Stimulated activated CD8-positive, alpha-beta memory T cell treated with anti-CD3 and anti-CD28 coated beads, Interleukin-7, amount 100 ng/mL, for 4 hours (primary cell): ENCODE data around the gene SPRTN.

Experiments used
- DNase-seq, 2 donors: peaks; one replicate each; pipeline ENCODE4 v3.0.0-alpha.2; 2020; ENCODE audit warnings: low read depth in 2 of 2

The SPRTN gene

DNA sequence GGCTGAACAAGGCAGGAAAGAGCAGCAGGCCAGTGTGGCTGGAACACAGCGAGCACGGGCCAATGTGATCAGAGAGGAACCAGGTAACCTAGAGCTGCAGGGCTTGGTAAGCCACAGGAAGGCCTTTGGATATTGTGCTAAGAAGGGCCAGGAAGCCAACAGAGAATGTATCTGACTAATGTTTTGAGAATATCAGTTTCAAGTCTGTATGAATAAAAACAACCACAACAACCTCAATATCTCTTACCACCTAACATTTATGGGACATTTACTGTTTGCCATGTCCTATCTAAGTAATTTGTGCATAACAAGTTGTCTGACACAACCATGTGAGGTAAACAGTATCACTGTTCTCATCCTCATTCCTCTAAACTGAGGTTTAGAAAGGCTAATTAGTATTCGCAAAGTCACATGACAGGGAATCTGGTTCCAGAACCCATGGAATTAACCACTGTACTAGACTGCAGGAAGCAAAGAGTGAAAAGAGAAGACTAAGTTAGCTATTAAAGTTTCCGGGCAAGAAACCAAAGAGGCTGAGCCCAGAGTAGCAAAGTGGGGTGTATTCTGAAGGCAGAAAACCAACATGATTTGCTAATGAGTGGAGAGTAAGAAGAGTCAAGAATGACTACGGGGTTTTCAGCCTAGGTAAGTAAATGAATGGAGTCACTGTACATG is 38.9 kb downstream of the SPRTN start:
- no peak for DNase-seq

DNA sequence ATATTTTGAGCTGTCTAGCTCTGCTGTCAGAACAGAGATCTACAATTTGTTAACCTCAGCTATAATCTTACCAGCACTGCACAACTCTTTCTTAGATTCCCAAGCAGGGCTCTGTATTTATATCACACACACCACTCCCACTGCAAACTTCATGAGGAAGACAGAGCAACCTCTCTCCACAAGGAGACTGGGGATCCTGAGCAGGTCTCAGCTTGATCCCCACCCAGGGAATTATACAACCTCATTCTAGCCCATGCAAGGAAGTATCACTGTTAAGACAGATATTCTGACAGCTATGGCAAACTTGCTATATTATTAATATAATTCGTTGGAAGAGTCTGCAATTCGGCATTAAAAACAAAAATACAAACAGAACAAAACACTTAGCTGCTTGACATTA is 43.6 kb downstream of the SPRTN start:
- no peak for DNase-seq

DNA sequence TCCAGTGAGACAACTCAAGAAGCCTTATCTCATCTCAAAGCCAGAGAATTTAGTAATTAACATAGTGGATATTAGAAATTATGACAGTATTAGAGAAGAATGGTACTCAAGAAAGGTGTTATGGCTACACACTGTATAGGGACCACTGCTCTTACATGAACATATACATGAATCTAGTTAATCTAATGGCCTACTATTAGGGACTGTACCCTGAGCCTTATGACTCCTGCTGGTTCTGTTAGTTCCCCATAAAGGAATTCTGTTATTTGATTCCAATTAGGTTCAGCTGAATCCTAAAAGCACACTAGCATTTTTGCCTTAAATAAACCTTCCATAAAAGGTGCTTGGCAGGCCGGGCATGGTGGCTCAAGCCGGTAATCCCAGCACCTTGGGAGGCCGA is 44.3 kb downstream of the SPRTN start:
- no peak for DNase-seq

DNA sequence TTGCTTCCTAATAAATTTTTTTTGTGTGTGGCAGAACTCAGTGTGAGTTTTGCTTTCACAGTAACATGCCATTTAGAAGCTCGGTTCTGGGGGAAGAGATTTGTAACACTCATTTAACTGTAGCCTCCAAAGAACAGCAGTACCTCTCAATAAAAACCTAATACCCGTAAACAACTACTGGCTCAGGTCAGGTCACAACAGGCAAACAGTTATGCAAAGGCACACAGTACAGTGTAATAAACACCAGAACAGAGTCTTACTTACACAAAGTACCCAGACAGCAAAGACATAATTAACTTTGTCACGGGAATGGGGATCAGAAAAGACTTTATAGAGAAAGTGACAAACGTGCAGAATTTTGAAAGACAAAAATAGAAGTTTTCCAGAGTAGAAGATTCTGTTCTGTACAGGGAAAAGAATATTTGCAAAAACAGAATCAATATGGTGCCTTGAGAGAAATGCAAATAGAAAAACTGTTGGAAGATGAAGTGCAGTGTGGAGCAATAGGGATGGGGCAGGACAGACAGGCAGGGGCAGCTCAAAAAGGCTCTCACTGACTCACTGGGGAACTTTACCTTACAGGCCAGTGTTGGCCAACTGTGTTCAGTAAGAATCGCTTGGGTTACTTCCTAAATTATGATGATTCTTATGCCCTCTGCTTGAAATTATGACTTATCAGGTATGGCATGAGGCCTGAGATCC is 45.2 kb downstream of the SPRTN start:
- DNase-seq: no peak

DNA sequence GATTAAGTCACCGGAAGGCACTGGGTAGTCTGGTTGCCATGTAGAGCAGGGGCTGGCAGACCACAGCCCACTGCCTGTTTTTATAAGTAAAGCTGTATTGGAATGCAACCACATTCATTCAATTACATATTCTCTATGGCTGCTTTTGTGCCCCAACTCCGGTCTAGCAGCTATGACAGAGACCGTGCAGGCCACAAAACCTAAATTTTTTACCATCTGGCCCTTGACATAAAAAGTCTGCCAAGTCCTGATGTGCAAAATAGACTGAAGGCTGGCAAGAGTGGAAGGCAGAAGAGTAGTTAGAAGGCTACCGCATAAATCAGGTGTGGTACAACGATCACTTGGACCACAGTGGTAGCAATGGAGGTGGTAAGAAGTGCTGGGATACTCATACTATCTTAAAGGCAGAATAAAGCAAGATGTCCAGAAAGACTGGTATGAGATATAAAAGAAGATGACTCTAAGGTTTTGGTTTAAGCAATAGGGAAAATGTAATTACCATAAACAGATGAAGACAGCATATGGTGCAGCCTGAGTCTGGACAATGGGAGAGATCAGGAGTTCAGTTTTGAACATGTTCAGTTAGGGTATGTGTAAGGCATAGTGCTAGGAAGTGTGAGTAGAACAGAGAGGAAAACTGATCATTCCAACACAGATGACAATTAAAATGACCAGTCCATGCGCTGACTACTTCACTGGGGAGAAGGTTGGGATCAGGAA is 46.8 kb downstream of the SPRTN start:
- no peak for DNase-seq

DNA sequence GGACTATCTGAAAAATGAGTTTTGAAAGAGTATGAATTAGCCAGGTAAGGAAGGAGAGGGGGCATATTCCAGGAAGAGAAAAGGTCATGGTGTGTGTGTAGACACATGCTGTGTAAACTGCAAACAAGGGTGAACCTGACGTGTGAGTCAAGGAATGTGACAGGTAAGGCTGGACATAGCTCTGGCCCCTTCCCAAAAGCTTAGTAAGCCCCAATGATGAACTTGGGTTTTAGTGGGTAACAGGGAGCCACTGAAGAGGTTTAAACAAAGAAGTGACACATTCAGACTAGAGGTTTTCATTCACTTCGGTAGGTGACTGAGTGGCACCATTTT is 47.3 kb downstream of the SPRTN start:
- no peak for DNase-seq

DNA sequence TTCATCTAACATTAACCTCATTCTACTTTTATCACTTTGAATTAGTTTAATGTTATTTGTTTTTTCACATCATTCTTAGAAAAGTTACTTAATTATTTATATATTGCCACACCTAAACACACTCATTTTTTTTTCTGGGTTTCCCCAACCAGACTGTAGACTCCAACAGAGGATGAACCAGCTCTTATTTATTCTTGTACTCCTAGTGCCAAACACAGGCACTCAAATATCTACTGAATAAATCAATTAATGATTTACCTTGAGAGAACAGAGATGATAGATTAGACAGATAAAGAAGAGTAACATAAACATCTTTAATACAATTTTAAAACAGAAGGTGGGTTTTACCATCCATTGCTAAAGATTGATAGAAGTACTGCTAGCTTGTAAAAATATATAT is 48.4 kb downstream of the SPRTN start:
- DNase-seq: no peak

DNA sequence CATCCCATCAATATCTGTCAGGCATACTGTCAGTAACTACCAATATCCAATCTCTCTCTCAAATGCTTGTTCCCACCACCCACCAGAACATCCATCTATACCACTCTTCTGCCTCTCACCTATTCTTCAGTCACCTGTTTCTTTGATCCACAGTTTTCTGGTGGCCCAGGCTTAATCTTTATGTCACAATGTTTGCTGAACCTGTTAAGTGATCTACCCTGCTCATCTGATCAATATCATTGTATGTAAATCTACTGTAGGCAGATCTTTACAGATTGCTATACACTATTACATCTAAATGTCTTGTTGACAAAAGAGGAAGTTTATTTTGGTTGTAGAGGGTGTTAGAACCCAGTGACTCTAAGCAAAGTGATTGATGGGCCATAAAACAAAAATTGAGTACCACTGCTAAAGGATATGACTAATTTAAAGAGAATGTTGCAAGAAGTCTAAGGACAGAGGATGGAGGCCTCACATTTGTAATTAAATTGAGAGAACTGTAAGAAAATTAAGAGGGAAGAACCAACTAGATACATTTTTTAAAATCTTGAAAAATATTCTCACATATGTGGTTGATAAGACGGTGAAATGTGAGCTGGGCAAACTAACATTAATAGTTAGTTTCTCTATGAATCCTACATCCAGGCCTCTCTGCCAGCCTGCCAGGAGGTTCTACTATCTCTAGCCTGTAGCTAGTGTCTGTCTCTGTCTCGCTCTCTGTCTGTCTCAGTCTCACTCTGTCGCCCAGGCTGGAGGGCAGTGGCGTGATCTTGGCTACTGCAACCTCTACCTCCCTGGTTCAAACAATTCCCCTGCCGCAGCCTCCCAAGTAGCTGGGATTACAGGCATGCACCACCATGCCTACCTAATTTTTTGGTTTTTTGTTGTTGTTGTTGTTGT is 49.9 kb downstream of the SPRTN start:
- DNase-seq: no peak

DNA sequence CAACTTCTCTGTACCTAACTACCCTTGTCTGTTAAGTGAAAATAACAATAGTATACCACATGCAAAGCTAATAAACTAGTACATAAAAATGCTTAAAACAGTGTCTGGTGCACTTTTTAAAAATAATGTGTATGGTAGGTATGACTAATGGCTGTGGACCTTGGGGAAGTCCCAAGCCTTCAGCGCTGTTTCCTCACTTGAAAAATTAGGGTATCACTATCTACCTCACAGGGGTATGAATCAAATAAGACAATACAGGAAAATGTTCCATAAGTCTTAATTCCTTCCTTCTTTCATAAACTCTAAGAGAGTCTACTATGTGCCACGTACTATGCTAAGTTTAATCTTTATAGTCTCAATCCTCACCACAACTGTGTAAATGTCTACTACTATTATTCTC is 52.0 kb downstream of the SPRTN start:
- DNase-seq: no peak

DNA sequence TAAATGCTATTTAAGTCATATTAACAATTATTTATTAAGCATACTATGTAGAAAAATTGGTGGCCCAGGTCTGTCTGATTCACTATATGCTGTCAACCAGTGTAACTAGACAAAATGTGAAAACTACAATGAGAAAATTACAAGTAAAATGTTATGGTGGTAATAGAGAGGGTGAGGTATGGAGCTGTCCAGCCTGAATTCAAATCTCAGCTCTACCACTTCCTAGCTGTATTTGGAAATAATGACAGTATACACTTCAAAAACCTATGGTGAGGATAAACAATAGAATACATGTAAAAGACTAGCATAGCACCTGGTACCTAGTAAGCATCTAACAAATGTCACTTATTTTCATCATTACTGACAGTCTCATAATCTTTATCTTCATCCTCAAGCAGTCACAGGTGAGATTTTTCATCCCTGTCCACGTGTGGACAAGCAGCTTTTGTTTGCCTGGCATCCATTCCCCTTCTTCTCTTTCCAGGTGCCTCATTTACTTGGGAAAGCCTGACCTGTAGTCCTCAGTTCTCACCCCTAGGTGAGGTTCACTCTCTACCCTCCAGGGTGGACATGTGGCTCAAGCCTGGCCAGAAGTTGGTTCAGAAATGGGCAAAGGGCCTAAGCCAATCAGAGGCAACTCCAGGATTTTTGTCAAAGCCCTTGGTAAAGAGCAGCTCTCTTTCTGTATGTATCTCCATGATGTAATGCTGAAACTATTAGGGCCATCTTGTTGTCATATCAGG is 54.5 kb downstream of the SPRTN start:
- no peak for DNase-seq

DNA sequence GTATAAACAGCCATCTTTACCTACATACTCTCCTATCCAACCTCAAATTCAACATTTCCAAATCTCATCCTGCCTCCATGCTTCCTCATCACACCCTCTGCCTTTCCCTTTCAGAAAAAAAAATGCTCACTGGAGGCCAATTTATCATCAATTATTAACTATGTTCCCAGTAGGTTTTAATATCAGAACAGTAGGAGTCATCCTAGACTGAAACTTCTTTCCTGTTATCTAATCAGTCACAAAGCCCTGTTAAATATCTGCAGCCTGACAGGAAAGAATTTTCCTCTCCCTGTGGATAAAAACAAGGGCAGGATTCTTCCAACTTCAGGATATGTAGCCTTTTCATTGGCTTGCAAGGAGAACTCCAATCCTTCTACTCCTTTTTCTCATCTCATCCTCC is 55.6 kb downstream of the SPRTN start:
- no peak for DNase-seq

DNA sequence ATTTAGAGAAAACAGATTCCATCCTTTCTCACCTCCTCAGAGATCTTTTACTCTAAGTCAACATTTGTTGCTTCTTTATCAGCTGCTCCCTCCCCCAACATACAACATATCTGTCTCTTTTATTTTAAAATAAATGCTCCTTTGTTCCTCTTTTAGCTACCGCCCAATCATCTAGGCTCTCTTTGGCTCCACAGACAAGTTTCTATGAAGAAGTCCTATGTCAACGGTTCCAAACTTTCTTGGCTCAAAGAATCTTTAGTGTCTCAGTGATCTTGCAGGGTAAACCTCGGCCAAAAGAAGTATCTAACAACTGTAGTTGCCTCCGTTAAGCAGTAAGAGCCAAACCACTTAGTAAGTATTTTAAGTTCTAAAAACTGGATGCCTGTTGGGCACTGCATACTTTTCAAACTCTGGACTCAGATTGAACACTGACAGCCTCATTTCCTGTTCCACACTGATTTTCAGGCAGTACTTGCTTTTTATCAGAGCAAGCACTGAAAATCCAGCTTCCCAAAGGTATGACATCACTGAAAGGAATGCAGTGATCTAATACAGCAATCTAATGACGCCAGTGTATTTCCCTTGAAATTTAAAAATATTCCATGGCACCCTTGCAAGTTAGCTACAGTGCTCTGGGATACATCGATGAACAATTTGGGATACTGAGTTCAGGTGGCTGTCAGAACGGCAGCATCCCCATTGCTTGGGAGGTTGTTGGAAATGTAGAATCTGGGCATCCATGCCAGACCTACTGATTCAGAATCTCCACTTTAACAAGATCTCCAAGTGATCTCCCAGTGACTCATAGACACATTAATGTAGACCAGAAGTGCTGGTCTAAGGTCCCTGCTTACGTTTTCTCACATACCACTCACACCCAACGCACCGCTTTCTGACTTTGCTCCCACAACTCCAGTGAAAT is 57.2 kb downstream of the SPRTN start:
- DNase-seq: no peak

DNA sequence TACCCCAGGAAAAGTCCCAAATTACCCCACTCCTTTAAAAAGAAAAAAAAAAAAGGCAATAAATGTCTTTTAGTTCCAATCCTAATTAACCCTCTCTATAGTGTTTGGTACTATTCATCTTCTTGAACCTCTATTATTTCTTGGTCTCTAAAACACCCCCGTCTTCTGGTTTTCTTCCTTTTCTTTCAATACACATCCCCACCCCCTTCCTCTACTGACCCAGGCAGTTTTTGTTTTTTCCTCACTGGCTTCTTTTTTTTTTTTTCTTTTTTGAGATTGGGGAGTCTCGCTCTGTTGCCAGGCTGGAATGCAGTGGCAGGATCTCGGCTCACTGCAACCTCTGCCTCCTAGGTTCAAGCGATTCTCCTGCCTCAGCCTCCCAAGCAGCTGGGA is 57.9 kb downstream of the SPRTN start:
- DNase-seq: no peak

DNA sequence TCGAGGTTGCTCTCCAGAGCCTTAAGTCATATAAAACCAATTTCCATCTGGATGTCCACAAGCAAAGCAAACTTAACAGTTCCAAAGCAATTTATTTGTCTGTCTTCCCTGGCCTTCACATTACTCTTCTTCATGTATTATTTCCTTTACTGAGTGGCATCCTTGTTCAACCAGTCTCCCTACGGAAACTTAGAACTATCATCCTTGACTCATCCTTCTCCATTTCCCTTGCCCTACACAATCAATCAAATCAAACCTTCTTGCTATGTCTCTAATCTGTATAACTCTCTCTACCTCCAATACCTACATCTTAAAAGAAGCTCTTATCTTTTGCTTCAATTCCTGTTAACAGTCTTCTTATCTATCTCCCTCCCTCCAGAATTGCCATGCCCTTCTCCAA is 58.5 kb downstream of the SPRTN start:
- DNase-seq: no peak

DNA sequence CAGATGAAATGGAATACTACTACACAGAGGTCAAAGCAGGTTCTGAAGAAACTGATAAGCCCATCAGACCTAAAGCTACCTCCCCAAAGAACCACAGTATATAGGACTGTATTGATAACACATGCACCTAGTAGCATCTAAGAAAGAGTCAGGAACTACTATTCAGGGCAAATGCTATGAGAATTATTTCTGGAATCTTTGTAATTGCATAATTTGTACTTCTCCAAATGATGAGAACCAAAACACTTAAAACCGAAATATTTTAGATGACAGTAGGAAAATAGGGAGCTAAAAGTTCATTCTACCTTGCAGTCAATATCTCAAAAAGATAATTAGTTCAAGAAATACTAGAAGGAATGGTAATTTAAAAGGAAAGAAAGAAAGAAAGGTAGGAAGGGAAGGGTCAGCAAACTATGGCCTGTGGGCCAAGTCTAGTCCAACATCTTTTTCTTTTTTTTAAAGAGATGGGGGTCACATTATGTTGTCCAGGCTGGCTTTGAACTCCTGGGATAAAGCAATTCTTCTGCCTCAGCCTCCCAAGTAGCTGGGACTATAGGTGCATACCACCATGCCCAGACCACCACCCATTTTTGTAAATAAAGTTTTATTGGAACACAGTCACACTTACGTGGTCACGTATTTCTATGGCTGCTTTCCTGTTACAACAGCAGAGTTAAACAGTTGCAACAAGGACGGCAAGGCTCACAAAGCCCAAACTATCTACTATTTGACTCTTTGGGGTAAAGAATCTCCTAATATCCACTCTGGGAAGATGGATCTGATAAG is 60.0 kb downstream of the SPRTN start:
- DNase-seq: no peak

DNA sequence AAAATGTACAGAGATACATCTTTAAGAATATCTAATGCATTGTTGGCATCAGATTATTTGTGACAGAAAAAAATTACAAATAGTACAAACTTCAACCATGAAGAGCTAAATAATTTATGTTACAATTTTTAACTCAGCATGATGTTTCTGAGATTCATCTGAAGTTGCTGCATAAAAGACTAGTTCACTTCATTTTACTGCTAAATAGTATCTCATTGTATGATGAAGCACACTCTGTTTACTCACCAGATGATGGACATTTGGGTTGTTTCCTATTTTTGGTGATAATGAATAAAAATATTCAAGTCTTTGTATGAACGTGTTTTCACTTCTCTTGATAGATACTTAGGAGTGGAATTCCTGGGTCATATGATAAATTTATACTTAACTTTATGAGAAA is 63.4 kb downstream of the SPRTN start:
- no peak for DNase-seq

DNA sequence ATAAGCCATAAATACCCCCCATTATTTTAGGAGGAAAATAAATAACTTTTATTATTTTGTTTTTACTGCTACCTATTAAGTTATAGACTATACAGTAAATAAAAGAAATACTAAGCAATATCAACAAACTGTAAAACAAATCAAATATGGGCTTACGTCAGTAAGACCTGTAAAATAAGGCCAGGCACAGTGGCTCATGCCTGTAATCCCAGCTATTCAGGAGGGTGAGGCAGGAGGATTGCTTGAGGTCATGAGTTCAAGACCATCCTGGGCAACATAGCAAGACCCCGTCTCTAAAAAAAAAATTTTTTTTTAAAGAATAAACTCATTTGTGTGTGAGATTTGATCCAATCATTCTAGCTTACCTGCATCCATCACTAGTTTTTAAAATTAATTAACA is 66.2 kb downstream of the SPRTN start:
- no peak for DNase-seq
